ENCODE data around the gene MNT.

Gene MNT

GRCh38 chr17:2363318-2363717 is 37.5 kb downstream of the MNT start:
- H3K27ac Mint-ChIP-seq: no peak overlapping the region
- TF ChIP-seq, protein P1, sequence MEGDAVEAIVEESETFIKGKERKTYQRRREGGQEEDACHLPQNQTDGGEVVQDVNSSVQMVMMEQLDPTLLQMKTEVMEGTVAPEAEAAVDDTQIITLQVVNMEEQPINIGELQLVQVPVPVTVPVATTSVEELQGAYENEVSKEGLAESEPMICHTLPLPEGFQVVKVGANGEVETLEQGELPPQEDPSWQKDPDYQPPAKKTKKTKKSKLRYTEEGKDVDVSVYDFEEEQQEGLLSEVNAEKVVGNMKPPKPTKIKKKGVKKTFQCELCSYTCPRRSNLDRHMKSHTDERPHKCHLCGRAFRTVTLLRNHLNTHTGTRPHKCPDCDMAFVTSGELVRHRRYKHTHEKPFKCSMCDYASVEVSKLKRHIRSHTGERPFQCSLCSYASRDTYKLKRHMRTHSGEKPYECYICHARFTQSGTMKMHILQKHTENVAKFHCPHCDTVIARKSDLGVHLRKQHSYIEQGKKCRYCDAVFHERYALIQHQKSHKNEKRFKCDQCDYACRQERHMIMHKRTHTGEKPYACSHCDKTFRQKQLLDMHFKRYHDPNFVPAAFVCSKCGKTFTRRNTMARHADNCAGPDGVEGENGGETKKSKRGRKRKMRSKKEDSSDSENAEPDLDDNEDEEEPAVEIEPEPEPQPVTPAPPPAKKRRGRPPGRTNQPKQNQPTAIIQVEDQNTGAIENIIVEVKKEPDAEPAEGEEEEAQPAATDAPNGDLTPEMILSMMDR (IDR thresholded peaks at IDR 0.05): no peak
- peaks cover 20% of the 10 kb centered on the region for H3K4me1 Mint-ChIP-seq
- H3K9me3 Mint-ChIP-seq: no peaks in the 10 kb centered on the region
- no peaks in the 10 kb centered on the region for H3K27me3 Mint-ChIP-seq (ENCODE audit: low read depth, poor library complexity)
- DNase-seq: no peak
- peaks cover 11% of the 10 kb centered on the region for H3K36me3 Mint-ChIP-seq (ENCODE audit: low read depth)
- no peak overlapping the region for H3K4me3 Mint-ChIP-seq

DNA sequence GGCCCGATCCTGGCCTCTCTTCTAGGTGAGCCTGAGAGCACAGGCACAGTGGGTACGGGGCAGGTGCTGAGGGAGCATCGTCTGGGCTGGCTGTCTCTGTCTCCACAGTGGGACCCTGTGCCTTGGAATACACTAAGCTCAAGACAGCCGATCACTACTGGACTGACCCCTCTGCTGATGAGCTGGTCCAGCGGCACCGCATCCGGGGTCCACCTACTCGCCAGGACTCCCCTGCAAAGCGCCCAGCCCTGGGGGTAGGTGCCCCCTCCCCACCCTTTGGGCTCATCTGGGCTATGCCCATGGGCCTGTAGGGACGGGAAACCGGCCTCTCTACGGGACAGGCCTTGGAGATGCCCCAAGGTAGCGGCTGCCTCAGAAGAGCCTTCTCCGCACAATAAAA is 38.0 kb downstream of the MNT start:
- Mint-ChIP-seq H3K4me3 (no peak overlapping the region), H3K36me3 (ENCODE audit: low read depth) (peaks cover 11% of the 10 kb centered on the region), H3K4me1 (peaks cover 20% of the 10 kb centered on the region), H3K27ac (no peak overlapping the region), H3K27me3 (ENCODE audit: low read depth, poor library complexity) (no peaks in the 10 kb centered on the region), H3K9me3 (no peaks in the 10 kb centered on the region)
- TF ChIP-seq, protein P1 (IDR thresholded peaks at IDR 0.05): no peak
- no peak for DNase-seq

- Mint-ChIP-seq H3K4me3 (no peak overlapping the region), H3K27ac (no peak overlapping the region), H3K36me3 (ENCODE audit: low read depth) (peaks cover 11% of the 10 kb centered on the region), H3K27me3 (ENCODE audit: low read depth, poor library complexity) (no peaks in the 10 kb centered on the region), H3K9me3 (no peaks in the 10 kb centered on the region), H3K4me1 (peaks cover 20% of the 10 kb centered on the region)
- DNase-seq: no peak
- TF ChIP-seq, protein P1 (IDR thresholded peaks at IDR 0.05): no peak
Measured at GRCh38 chr17:2362416-2362815, 38.4 kb downstream of the MNT start.

- Mint-ChIP-seq H3K27me3 (ENCODE audit: low read depth, poor library complexity) (no peaks in the 10 kb centered on the region), H3K36me3 (ENCODE audit: low read depth) (peaks cover 11% of the 10 kb centered on the region), H3K4me1 (peaks cover 18% of the 10 kb centered on the region), H3K27ac (no peak overlapping the region), H3K4me3 (no peak overlapping the region), H3K9me3 (no peaks in the 10 kb centered on the region)
- TF ChIP-seq, protein P1 (IDR thresholded peaks at IDR 0.05): no peak
- no peak for DNase-seq
Measured at GRCh38 chr17:2362016-2362415, 38.8 kb downstream of the MNT start.

DNA sequence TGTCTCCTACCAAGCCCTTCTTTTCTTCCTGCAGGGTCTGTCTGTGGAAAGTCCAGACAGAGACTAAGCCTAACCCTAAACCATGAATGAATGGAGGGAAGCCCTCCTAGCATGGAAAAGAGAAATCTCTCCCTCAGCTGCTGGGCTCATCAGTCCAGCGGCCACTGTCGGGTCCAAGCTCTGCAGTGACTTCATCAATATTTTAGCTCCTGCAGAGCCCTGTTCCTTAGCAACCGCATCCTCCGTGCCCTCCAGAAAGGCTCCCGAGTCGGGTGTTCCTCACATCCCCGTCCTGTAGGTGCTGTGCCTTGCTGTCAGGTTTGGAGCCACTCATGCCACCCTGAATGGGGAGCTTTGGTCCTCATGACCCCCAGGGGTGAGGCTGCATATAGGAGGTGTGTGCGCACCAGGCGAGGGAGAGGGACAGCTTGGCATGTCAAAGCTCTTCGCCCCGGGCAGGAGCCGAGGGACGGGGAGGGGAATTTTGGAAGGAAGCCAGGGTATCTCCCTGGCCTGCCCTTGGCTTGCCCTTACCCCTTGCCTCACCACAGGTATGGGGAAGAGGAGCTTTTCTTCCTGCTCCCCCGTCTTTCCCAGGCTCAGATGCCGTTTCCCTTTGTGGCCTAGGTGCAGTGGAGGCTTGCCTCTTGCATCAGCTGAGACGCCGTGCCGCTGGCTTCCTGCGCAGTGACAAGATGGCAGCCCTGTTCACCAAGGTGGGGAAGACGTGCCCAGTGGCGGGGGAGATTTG is 39.7 kb downstream of the MNT start:
- peaks cover 13% of the 10 kb centered on the region for H3K4me1 Mint-ChIP-seq
- no peaks in the 10 kb centered on the region for H3K27me3 Mint-ChIP-seq (ENCODE audit: low read depth, poor library complexity)
- H3K27ac Mint-ChIP-seq: peak overlapping the region; percentile 30
- peaks cover 11% of the 10 kb centered on the region for H3K36me3 Mint-ChIP-seq (ENCODE audit: low read depth)
- H3K4me3 Mint-ChIP-seq: no peak overlapping the region
- TF ChIP-seq, protein P1 (IDR thresholded peaks at IDR 0.05): no peak
- no peaks in the 10 kb centered on the region for H3K9me3 Mint-ChIP-seq
- no peak for DNase-seq

DNA sequence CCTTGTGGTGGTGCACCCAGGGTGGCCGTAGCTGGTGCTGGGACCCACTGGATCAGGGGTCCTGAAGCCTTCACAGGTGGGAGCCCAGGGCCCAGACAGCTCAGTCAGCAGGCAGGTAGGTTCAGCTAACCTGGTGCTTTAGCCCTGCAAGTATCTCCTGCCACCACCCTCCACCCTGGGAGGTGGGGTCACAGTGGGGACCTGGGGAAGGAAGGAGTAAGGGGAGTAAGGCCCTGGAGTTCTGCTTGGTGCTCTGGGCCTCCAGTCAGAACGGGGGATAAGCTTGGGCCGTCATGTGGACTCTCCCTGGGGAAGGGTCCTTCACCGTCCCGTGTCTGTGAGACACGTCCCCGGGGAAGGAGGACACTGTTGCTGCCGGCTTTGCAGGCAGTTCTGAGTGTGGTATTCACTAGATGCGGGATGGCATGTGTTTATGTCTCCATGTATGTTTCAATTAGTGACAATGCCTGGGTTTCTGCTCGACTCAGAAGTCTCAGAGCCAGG is 42.9 kb downstream of the MNT start:
- TF ChIP-seq, protein P1 (IDR thresholded peaks at IDR 0.05): no peak
- H3K4me3 Mint-ChIP-seq: no peak overlapping the region
- no peaks in the 10 kb centered on the region for H3K27me3 Mint-ChIP-seq (ENCODE audit: low read depth, poor library complexity)
- peaks cover 11% of the 10 kb centered on the region for H3K36me3 Mint-ChIP-seq (ENCODE audit: low read depth)
- DNase-seq: no peak
- no peaks in the 10 kb centered on the region for H3K9me3 Mint-ChIP-seq
- H3K27ac Mint-ChIP-seq: no peak overlapping the region
- H3K4me1 Mint-ChIP-seq: peaks cover 13% of the 10 kb centered on the region
